HG03354 (cell line): ENCODE data around the gene ARFGAP1.

Source experiments
- ATAC-seq: cut with Tn5 transposase; IDR thresholded peaks from one replicate; pipeline ENCODE4 v1.9.1; 2021; ENCODE audit warnings: mild to moderate bottlenecking; ENCODE audit not compliant: unreplicated experiment, poor library complexity, severe bottlenecking

ARFGAP1 gene

GRCh38 chr20:63274381-63275228, 2.0 kb downstream of the ARFGAP1 start:
- ATAC-seq, result no peak

GRCh38 chr20:63275825-63276224, 3.2 kb downstream of the ARFGAP1 start:
- ATAC-seq, result no peak

- no peak for ATAC-seq
Measured at GRCh38 chr20:63276956-63277355, 4.3 kb downstream of the ARFGAP1 start.

GRCh38 chr20:63277466-63278272, 5.1 kb downstream of the ARFGAP1 start:
- ATAC-seq, result no peak

- no peak for ATAC-seq
Measured at GRCh38 chr20:63278661-63279060, 6.0 kb downstream of the ARFGAP1 start.

GRCh38 chr20:63279931-63280330, 7.3 kb downstream of the ARFGAP1 start:
- no peak for ATAC-seq

- no peak for ATAC-seq
Measured at GRCh38 chr20:63280371-63280770, 7.8 kb downstream of the ARFGAP1 start.

- no peak for ATAC-seq
Measured at GRCh38 chr20:63280929-63281545, 8.4 kb downstream of the ARFGAP1 start.

- ATAC-seq, result no peak
Measured at GRCh38 chr20:63281742-63282665, 9.4 kb downstream of the ARFGAP1 start.

GRCh38 chr20:63282946-63283345, 10.3 kb downstream of the ARFGAP1 start:
- no peak for ATAC-seq

- no peak for ATAC-seq
Measured at GRCh38 chr20:63283397-63284082, 10.9 kb downstream of the ARFGAP1 start.

- ATAC-seq, result no peak
Measured at GRCh38 chr20:63284083-63284440, 11.4 kb downstream of the ARFGAP1 start.

GRCh38 chr20:63284544-63284949, 11.9 kb downstream of the ARFGAP1 start:
- ATAC-seq, result no peak

- ATAC-seq, result no peak
Measured at GRCh38 chr20:63284981-63285524, 12.4 kb downstream of the ARFGAP1 start.

GRCh38 chr20:63285636-63286615, 13.3 kb downstream of the ARFGAP1 start:
- ATAC-seq, result no peak

GRCh38 chr20:63286781-63287696, 14.4 kb downstream of the ARFGAP1 start:
- ATAC-seq, result no peak
